H9 (cell line): Measurements from ENCODE around the gene UBIAD1. TPM values are rescaled to one million over a fixed set of nuclear protein-coding genes. Genes with fewer than 3 reads are reported as not detected.

Experiments
- DNase-seq: peaks from one replicate; pipeline ENCODE4 v3.0.0-alpha.2; 2017
- H2AFZ ChIP-seq: one replicate; pipeline ENCODE4 v1.6.1; 2013; ENCODE audit warnings: mild to moderate bottlenecking, low read length, control low read depth, moderate library complexity
- H2AK5ac ChIP-seq: 2 replicates; pipeline ENCODE4 v1.6.1; 2013; ENCODE audit warnings: low read length, control low read depth, mixed read lengths; ENCODE audit not compliant: insufficient read length
- H2BK120ac ChIP-seq: one replicate; pipeline ENCODE4 v1.6.1; 2013; ENCODE audit warnings: low read depth, mild to moderate bottlenecking, low read length, control low read depth, inconsistent platforms; ENCODE audit not compliant: poor library complexity, severe bottlenecking
- H2BK12ac ChIP-seq: 2 replicates; pipeline ENCODE4 v1.6.1; 2013; ENCODE audit warnings: low read length, control low read depth, mixed read lengths, low read depth; ENCODE audit not compliant: insufficient read length
- H2BK15ac ChIP-seq: 2 replicates; pipeline ENCODE4 v1.6.1; 2013; ENCODE audit warnings: low read depth, low read length, control low read depth
- H2BK20ac ChIP-seq: one replicate; pipeline ENCODE4 v1.6.1; 2013; ENCODE audit warnings: low read depth, mild to moderate bottlenecking, low read length, control low read depth, inconsistent platforms; ENCODE audit not compliant: poor library complexity, severe bottlenecking
- H2BK5ac ChIP-seq: 2 replicates; pipeline ENCODE4 v1.6.1; 2013; ENCODE audit warnings: low read length, control low read depth, mixed read lengths; ENCODE audit not compliant: insufficient read length
- H3K14ac ChIP-seq: 2 replicates; pipeline ENCODE4 v1.6.1; 2013; ENCODE audit warnings: low read length, control low read depth; ENCODE audit not compliant: insufficient read depth
- H3K18ac ChIP-seq: 2 replicates; pipeline ENCODE4 v1.6.1; 2013; ENCODE audit warnings: low read depth, mild to moderate bottlenecking, mixed read lengths, low read length, control low read depth; ENCODE audit not compliant: insufficient read length
- H3K23ac ChIP-seq: 2 replicates; pipeline ENCODE4 v1.6.1; 2013; ENCODE audit warnings: low read length, control low read depth, mixed read lengths, low read depth; ENCODE audit not compliant: insufficient read length
- H3K23me2 ChIP-seq: 2 replicates; pipeline ENCODE4 v1.6.1; 2013; ENCODE audit warnings: low read depth, mild to moderate bottlenecking, mixed read lengths, low read length, control low read depth; ENCODE audit not compliant: insufficient read length, poor library complexity, severe bottlenecking
- H3K27ac ChIP-seq: 2 replicates; pipeline ENCODE4 v1.5.1; 2013; ENCODE audit warnings: low read length, control low read depth, mixed read lengths, low read depth; ENCODE audit not compliant: insufficient read length
- H3K27me3 ChIP-seq: 2 replicates; pipeline ENCODE4 v1.6.1; 2013; ENCODE audit warnings: low read length, control low read depth, inconsistent platforms; ENCODE audit not compliant: insufficient read depth
- H3K4ac ChIP-seq: 2 replicates; pipeline ENCODE4 v1.6.1; 2013; ENCODE audit warnings: low read depth, mild to moderate bottlenecking, control low read depth, inconsistent platforms, low read length, moderate library complexity
- H3K4me1 ChIP-seq: 2 replicates; pipeline ENCODE4 v1.6.1; 2013; ENCODE audit warnings: low read length, control low read depth, inconsistent platforms; ENCODE audit not compliant: insufficient read depth
- H3K4me2 ChIP-seq: 2 replicates; pipeline ENCODE4 v1.6.1; 2013; ENCODE audit warnings: low read length, control low read depth, mixed read lengths; ENCODE audit not compliant: insufficient read length, insufficient read depth
- H3K56ac ChIP-seq: 2 replicates; pipeline ENCODE4 v1.6.1; 2013; ENCODE audit warnings: low read depth, mild to moderate bottlenecking, mixed read lengths, low read length, control low read depth; ENCODE audit not compliant: insufficient read length
- H3K79me1 ChIP-seq: 2 replicates; pipeline ENCODE4 v1.6.1; 2013; ENCODE audit warnings: low read depth, mild to moderate bottlenecking, moderate library complexity, low read length, control low read depth, inconsistent platforms; ENCODE audit not compliant: insufficient read depth, poor library complexity, severe bottlenecking
- H3K79me2 ChIP-seq: 2 replicates; pipeline ENCODE4 v1.6.1; 2013; ENCODE audit warnings: low read length, control low read depth, inconsistent platforms; ENCODE audit not compliant: insufficient read depth
- H3K9ac ChIP-seq: 2 replicates; pipeline ENCODE4 v1.6.1; 2013; ENCODE audit warnings: low read length, control low read depth, mixed read lengths; ENCODE audit not compliant: insufficient read length; ENCODE audit errors: extremely low read depth
- H3K9me3 ChIP-seq: one replicate; pipeline ENCODE4 v1.6.1; 2013; ENCODE audit warnings: low read depth, low read length, inconsistent platforms; ENCODE audit not compliant: control insufficient read depth
- H3T11ph ChIP-seq: one replicate; pipeline ENCODE4 v1.6.1; 2013; ENCODE audit warnings: mild to moderate bottlenecking, low read length, control low read depth, inconsistent platforms
- H4K20me1 ChIP-seq: one replicate; pipeline ENCODE4 v1.6.1; 2013; ENCODE audit not compliant: control insufficient read depth, insufficient read length, insufficient read depth
- H4K5ac ChIP-seq: 2 replicates; pipeline ENCODE4 v1.6.1; 2013; ENCODE audit warnings: low read depth, mild to moderate bottlenecking, mixed read lengths, low read length, control low read depth; ENCODE audit not compliant: insufficient read length
- H4K8ac ChIP-seq: replicated peaks from 2 replicates; pipeline ENCODE4 v1.6.1; 2013; ENCODE audit warnings: low read length, control low read depth, mixed read lengths, low read depth; ENCODE audit not compliant: insufficient read length
- H4K91ac ChIP-seq: 2 replicates; pipeline ENCODE4 v1.6.1; 2013; ENCODE audit warnings: low read depth, mild to moderate bottlenecking, moderate library complexity, mixed read lengths, low read length, control low read depth; ENCODE audit not compliant: insufficient read length
- H3K27ac Mint-ChIP-seq, 3 experiments: 2 replicates in 2 of 3; 3 replicates in 1 of 3; pipeline ENCODE4 v1.8.0; 2020 to 2021; ENCODE audit warnings: mixed read lengths in 3 of 3, mild to moderate bottlenecking in 1 of 3, moderate library complexity in 1 of 3
- H3K27me3 Mint-ChIP-seq: 2 replicates; pipeline ENCODE4 v1.8.0; 2021; ENCODE audit warnings: low read depth, mild to moderate bottlenecking, moderate library complexity, mixed read lengths
- H3K36me3 Mint-ChIP-seq, 3 experiments: 2 replicates in 2 of 3; 3 replicates in 1 of 3; pipeline ENCODE4 v1.8.0; 2020 to 2021; ENCODE audit warnings: low read depth in 3 of 3, mixed read lengths in 3 of 3; ENCODE audit not compliant: insufficient read depth in 1 of 3
- H3K4me1 Mint-ChIP-seq, 2 experiments: 2 replicates each; pipeline ENCODE4 v1.8.0; 2020; ENCODE audit warnings: mixed read lengths in 2 of 2
- H3K4me3 Mint-ChIP-seq, 2 experiments: 2 replicates in 1 of 2; 3 replicates in 1 of 2; pipeline ENCODE4 v1.8.0; 2020 to 2021; ENCODE audit warnings: mild to moderate bottlenecking in 2 of 2, mixed read lengths in 2 of 2, moderate library complexity in 1 of 2
- H3K9me3 Mint-ChIP-seq, 2 experiments: 2 replicates in 1 of 2; 3 replicates in 1 of 2; pipeline ENCODE4 v1.8.0; 2020; ENCODE audit warnings: mild to moderate bottlenecking in 2 of 2, mixed read lengths in 2 of 2, moderate library complexity in 1 of 2
- CTCF ChIP-seq: fragments of 200-600 bp; sonication (generic); conservative IDR thresholded peaks from 3 replicates; pipeline ENCODE4 v1.8.0; 2021; ENCODE audit warnings: antibody characterized with exemption, mild to moderate bottlenecking
- WGBS: extraction: QIAGEN DNeasy Blood & Tissue Kit; methylation state at CpG from one replicate; pipeline ENCODE4 v1.1.7; 2013; ENCODE audit warnings: missing lambda C conversion rate, low lambda C conversion rate, mixed read lengths; ENCODE audit not compliant: insufficient read length; ENCODE audit errors: extremely low coverage; 5-methylcytosine and 5-hydroxymethylcytosine counted together
- total RNA-seq: library from RNA; stranded (reverse); gene quantifications from 2 replicates; pipeline ENCODE4 v1.2.1, GENCODE V29; 2021

The UBIAD1 gene
- total RNA-seq, 1 experiment from 2014 or later: 30.2 TPM

- H3K18ac ChIP-seq: no peak overlapping the region
- H3K56ac ChIP-seq: no peak overlapping the region
- H3K9me3 ChIP-seq: no peaks in the 10 kb centered on the region
- no peak overlapping the region for H3K27ac ChIP-seq
- no peak overlapping the region for H2AFZ ChIP-seq
- no peak overlapping the region for H2BK12ac ChIP-seq
- H3K14ac ChIP-seq: no peak overlapping the region
- H3K27me3 ChIP-seq: no peaks in the 10 kb centered on the region
- H2BK20ac ChIP-seq: no peak overlapping the region
- H2AK5ac ChIP-seq: no peak overlapping the region
- H3K4me1 ChIP-seq: peaks cover 8% of the 10 kb centered on the region; the same call in 1 of the 2 replicates
- Mint-ChIP-seq H3K27ac (peak overlapping the region in 2 of 3 experiments; percentile 23 to 76; a peak in 2 of 7 replicates), H3K27me3 (peaks cover 7% of the 10 kb centered on the region), H3K36me3 (no peaks in the 10 kb centered on the region), H3K9me3 (no peaks in the 10 kb centered on the region; a peak in 1 of 5 replicates), H3K4me1 (peaks cover 24 to 41% of the 10 kb centered on the region in 2 experiments), H3K4me3 (no peak overlapping the region; a peak in 1 of 5 replicates)
- no CpG with 5 or more reads among the region's 7 CpGs for WGBS
- H2BK120ac ChIP-seq: no peak overlapping the region
- DNase-seq: no peak
- no peak overlapping the region for H3T11ph ChIP-seq
- H4K8ac ChIP-seq: no peak overlapping the region
- H4K20me1 ChIP-seq: no peaks in the 10 kb centered on the region
- H3K4ac ChIP-seq: no peak overlapping the region
- no peak overlapping the region for H3K23ac ChIP-seq
- no peak for TF ChIP-seq CTCF
- no peak overlapping the region for H2BK15ac ChIP-seq
- H4K5ac ChIP-seq: no peak overlapping the region
- H3K79me2 ChIP-seq: no peaks in the 10 kb centered on the region
- H3K23me2 ChIP-seq: no peaks in the 10 kb centered on the region
- no peak overlapping the region for H4K91ac ChIP-seq
- no peak overlapping the region for H2BK5ac ChIP-seq
- no peaks in the 10 kb centered on the region for H3K79me1 ChIP-seq
- H3K4me2 ChIP-seq: no peak overlapping the region
- no peak overlapping the region for H3K9ac ChIP-seq
Observed at GRCh38 chr1:11334821-11335220, 61.8 kb downstream of the UBIAD1 start.
